ENCODE data around the gene CCDC91.
A peak's percentile ranks its signal among the peaks of the same experiment; 100 is the strongest.

Gene CCDC91

DNA sequence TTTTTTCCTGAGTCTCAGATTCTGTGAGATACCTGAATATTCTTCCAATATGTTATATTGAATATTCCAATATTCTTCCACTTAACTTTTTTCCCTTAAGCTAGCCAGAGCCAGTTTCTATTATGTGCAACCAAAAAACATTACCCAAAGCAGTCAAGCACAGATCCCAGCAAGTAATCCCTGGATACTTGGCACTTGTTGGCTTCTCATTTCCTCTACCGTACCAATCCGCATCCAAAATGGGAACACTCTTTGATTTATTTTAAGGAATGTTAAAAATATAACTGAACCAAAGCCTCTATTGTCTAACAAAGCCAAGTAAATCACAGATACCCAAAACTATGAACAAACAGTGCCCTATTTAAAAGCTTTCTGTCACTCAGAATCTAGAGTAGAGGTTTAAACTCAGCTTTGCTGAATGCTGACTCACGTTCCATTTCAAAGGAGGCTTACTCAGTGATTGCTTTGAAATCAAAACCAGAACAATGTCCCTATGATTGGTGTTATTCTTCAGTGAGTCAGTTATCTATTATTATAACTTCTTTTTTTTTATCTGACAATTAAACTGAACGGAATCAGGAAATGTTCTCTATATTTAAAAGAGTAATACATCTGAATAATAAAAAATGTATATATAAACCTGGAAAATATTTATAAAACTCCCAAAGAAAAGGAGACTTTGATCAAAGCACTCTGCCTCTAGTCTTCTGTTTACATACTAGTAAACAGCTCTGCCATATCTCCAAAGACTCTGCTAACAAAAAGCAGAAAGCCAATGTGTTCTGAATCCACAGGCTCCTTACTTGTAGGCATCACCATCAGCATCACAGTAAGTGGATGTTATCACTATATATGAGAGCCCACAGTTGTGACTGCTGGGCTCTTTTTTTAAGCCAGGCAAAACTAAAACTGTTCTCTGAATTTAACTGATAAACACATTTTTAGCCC lies 360.8 kb downstream of the CCDC91 start:
- DNase-seq = no peak

DNA sequence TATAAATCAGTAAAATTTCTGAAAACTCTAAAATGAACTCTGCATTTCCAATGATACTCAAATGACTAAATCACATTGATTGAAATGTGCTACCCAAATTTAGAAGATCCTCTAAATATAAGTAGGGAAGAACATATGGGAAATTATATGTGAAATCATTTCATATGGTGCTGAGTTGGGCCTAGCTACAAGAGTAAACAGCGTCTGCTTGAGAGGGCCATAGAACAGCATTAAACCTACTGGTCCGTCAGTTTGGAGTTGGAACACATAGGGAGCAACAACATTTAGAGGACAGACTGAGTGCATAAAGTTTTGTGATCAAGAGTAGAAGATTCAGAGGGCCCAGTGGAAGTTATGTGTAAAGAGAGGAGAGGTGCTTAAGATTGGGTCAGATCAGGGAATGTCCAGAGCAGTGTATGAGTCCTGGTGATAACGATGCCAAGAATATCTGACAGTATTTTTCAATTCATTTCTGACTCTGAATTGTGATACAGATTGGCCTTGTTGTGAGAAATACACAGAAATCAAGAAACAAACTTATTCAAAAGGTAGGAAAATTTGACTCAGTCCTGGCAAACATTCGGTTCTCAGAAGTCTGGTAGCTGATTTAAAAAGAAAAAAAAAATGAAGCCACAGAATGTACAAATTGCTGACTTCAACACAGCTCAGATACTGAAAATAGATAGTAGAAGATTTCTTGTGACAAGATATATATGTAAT lies 362.2 kb downstream of the CCDC91 start:
- no peak for DNase-seq

DNA sequence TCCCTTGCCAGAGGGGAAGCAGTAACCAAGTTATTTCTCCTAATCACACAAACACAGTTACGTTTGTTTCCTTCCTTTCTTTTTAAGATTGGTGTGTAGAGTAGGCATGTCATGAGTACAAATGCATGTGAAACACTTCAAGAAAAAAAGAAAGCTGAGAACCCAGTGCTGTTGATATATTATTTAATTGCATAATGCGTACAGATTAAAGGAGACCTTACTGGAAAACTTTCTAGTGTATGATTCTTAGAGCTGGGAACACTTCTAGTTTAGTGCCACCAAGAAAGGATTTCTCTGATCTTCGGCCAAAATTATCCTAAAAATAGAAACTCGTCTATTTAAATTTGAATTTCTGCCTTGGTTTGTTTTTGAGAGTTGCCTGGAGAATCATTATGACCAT lies 365.5 kb downstream of the CCDC91 start:
- no peak for DNase-seq

DNA sequence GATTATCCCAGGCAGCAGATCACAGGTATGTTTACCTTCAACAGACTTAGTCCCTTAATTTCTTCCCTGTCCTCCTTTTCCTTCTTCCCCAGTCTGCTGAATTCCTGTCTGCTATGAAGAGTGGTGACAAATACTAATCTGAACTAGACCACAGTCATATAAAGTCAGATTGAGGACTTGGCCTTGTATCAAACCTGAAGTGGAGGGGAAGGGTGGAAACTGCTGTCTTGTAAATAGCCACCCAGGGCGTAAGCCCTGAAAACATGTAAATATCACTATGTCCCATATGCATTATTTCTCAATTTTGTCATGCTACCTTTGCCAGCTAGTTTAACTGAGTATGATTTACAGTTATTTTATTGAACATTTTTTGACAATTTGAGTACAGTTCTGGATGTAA lies 368.0 kb downstream of the CCDC91 start:
- no peak for DNase-seq

DNA sequence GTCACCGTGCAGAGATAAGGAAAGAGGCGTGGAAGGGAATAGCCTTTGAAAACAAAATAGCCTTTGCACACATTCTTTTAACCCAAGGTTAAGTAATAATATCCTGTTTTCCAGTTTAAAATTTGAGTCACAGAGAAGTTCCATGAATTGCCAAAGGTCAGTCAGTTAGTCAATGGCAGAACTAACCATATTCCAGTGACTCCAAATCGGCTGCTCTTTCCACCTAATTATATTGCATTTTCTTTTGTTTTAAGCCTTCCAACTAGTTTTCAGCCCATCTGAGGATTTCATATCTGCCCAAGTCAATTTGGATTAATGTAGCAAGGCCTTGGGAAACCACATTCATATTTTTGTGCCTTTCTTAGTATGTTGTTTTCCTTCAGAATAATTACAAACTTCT lies 373.0 kb downstream of the CCDC91 start:
- no peak for DNase-seq

DNA sequence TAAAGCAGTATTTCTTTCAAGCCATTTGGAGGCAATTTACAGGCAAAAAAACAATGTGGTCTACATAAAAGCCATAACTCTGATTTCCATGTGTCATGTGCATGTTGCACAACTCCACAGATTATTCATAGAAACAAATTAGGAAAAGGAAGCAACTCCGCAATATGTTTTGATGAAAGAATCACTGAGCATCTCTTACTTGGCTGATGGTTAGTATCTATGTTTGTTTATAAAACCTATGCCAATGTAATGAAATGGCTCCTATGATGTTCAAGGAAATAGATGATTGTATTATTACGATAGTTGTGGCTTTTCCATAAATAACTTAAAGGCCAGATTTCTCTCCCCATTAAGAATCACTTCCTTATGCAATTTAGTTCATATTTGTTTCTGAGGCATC lies 373.7 kb downstream of the CCDC91 start:
- peak; percentile 42 for DNase-seq

DNA sequence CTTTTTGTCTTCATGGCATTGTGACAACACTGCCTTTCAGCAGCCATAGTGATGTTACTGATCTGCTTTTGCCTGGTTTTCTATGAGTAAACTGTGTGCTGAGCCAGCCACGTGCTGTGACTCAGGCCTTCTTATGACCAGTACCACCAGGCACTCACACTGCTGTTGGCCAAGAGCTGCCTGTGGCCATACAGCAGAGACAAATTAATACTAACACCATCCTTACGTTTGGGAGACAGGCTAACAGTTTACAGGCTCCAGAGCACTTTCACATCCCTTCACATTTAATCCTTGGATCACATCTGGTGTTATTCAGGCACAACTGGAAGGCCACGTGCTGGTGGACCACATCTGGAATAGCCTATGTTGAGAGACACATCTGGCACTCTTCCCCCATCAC lies 377.9 kb downstream of the CCDC91 start:
- DNase-seq = no peak

DNA sequence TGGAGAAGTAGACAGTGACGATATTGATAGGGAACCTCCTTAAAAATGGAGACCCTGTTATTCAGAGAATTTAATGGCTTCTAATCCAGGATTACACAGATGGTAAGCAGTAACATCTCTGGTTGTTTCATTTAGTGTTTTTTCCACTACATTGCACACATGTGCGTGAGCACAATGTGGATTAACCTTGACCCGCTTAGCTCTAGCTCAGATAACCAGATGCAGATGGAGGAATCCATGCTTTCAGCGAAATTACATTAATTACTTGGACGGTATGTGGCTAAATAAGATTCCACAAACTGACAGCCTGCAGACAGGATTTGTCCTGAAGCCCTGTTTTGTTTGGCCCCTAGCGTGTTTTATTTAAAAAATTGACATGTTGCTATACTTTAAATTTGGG lies 378.4 kb downstream of the CCDC91 start:
- DNase-seq = no peak

DNA sequence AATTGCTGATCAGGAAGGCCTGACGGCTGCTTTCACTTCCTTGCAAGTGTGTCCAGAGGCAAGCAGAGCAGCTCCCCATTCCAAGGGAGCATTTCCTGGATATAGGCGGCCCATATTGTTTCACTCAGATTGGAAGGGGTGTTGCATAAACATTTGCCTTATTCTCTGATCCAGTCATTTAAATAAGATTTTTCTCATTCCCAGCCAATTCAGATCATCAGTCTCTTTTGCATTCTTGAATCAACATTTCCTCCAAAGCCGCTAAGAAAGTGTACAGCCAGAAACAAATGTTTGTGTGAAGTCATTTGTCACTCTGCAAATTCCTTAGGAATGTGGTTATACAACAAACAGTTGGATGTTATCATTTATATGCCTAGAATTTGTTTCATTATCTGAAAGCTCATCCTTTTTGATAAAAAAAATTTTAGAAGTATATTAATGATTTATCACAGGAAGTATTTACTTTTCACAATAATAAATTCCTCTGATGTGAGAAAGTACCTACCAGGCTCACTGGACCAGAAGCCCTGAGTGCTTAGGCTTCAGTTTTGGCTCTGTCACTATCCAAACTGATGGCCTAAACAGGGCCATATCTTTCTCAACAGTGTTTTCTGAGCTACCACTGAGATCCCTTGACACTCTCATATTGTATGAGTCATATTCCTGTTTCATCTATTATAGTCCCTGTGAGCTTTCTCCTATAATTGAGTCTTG lies 379.6 kb downstream of the CCDC91 start:
- peak; percentile 2 for DNase-seq

DNA sequence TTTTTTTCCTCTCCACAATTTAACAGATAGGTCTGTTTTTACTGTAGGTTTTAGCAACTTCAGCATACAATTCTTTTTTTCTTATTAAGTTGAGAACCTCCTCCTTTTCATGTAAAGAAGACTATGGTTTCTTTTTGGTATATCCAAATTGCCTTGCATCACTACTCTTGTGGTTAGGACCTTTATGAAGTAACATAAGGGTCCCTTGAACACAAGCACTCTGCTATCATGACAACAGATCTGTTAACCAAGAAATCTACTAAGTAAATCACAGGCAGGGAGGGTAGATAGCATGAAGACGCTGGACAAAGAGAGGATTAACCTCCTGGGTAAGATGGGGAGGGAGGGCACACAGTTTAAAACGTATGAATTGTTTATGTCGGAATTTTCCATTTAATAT lies 380.6 kb downstream of the CCDC91 start:
- DNase-seq = no peak

DNA sequence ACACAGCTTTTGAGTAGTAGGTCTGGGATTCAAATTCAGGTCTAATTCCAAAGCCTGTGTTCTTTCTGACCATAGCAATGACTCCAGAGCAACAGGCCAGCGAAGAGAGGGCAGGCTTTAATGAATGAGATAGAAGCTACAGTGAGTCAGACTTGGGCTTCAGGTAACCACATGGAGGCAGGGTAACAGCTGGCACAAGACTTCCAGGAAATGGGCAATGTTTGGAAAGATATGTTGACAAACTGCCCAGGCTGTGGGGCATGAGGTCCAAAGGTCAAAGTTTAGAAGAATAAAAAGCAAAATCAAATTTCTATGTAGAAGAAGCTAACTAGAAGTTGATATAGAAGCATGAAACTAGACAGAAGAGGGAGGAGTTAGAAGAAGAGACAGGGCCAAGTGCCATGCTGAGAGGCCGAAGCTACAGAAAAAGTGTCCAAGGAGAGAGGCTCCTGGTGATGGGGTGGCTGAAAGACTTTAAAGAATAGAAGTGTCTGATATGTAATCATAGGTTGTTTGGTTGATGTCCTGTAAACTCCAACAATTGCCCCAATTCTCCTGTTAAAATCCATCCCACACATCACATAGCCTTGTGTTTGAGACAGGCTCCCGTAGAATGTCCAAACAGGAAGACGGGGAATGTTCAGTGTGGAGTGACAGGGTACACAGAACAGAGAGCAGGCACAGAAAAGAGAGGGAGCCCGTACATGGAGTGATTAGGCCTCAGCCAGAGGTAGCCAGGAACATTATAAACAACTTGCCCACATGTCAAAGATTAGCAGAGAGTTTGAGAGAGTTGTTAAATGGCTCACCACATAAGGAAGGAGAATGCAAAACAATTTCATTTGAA lies 384.7 kb downstream of the CCDC91 start:
- no peak for DNase-seq

DNA sequence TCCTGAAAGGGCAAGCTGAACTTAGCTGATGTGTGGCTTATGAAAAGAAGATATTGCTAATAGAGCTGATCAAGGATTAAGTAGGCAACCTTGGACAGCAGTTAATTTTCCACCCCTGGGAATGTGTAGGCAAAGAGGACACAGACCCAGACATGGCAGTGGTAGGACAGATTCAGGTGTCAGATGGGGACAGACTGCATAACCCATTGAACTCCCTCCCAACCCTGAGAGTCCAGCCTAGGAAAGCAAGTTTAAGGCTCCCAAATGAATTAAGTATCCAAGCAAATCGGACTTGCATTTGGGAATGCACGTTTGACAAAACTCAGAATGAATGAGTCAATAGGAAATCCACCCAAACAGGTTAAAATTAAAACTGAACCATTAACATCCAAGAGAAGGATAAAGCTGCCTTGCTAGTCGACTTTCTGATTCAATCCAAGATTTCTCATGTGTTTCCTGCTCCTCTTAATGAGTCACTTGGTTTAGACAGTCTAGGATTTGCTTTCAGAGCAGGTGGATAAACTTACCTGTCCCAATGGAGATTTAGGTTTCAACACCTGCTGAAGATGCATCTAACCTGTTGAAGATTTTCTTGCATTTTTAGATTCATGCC lies 385.4 kb downstream of the CCDC91 start:
- no peak for DNase-seq

DNA sequence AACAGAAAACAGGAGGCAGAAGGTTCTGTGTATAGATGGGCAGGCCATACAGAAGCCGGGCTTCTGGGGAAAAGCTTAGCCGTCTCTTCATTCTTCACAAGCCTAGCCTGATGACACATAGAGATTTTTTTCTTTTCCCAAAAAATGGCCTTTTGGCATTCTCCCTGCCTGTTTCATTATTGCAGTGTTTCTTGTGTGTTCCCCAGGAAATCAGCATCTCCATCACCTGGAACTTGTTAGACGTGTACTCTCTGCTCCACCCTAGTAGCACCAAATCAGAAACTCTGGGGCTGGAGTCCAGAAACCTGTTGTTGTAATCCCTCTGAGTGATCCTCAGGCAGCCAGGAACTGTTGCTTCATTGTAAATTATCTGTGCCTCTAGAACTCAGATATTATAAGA lies 388.1 kb downstream of the CCDC91 start:
- no peak for DNase-seq

DNA sequence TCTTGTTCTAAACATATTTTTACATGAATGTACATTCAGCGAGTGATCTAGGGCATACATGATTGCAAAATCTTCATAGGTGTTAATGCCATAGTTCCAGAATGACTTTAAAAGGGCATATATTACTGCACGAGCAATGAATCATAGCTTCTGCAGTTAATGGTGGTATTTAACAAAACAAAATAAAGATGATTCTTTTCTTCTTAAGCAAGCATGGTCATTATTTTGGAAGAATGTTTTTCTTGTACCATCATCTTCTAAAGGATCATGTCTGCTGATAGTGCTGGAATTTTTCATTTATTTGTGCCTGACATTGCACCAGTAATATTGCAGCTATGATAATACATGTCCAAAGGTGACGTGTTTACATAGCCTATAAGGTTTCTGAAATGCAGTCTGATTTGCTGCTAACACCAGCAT lies 388.6 kb downstream of the CCDC91 start:
- DNase-seq = no peak

DNA sequence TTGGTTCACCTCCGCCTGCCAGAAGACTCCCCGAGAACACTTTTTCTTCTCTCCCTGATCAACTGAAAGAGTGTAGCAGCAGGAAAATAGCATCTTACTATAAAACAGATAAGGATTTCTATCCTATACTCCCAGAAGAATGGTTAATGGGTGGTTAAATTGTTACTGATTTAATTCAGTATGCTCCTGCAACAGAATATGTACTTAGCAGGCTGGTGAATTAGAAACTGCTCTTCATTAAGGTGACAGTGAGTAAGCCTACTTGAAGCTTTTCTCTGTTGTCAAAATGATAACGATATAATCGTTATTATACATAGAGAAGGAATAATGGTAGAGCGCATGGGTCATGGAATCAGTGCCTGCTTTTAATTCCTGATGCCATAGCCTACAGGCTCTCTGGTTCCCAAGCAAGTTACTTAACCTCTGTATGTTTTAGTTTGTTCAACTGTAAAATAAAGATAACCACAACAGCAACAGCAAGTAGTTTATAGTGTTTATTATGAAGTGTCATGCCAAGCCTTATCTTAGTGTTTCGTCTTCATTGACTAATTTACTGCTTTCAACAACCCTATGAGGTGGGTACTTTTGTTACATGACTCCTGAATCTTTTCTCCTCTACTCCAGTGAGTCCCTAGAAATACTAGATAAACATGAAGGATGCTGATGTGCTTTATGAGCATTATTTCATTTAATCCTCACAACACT lies 392.6 kb downstream of the CCDC91 start:
- no peak for DNase-seq

DNA sequence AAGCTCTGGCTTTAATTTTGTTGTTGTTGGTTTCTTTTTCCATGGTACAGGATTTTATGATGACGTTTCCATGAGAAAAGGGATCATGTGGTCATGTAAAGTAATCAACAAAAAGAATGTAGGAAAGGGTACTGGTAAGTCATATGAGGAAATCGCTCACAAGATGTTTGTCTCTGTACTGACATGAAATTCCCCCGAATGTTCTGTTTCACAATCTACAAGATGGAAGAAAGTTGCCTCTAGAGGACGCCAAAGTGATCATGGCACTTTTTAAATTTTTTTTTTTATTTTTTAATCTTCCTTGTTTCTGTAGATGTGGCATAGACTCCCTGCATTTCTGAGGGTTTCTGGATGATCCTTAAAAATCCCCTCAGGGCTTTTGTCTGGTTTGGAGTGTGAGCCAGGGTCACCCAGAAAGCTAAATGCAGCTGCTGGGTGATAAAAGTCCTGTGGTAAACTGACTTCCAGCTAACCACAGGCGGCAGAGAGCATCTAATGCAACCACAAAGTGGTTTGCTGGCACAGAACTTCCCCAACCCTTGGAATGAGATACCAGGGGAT lies 393.5 kb downstream of the CCDC91 start:
- peak; percentile 73 for DNase-seq

DNA sequence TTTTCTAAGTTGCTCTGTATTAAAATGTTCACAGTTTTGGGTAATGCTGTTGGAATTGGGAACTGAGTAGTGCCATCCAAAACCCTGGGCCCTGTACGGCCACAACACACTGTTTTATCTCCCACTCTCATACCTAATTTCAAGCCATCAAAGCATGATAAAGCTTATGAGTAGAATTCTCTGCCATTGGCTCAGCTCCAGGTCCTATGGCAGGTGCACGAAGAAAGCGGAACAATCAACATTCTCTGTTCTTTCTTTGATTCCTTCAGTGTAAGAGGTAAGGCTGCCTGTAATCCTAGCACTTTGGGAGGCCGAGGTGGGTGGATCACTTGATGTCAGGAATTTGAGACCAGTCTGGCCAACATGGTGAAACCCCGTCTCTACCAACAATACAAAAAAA lies 394.9 kb downstream of the CCDC91 start:
- no peak for DNase-seq

DNA sequence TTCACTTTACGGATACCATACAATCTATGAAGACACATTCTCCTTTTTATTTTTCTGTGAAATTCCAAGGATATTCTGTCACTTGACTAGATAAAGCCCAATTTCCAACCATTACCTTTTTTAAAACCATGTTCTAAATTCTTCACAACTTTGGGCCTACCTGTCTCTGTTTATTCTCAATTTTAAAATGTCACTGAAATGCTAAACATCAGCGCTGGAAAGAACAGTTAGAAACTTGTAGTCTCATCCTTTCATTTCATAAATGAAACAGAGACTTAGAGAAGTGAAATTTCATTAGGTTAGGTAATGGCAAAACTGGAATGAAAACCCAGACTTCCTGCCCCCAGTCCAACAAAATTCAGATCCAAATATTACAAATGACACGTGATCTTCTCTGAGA lies 396.2 kb downstream of the CCDC91 start:
- DNase-seq = peak; percentile 49

DNA sequence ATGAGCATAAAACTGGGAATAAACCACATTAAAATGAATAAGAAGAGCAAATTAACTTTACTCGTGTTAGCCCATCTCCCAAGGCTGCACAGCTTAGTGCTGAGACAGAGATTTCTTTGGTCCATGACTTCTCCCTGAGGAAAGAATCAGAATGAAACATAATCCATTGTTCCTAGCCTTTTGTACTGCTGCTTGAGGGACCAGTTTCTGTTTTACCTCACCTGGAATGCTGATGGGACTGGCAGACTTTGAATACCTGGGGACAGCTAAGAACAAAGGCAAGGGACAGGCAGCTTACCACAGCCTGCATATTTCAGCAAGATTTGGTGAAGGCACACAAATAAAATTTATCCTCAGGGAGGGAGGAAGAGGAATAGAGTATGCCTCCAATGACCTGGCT lies 401.6 kb downstream of the CCDC91 start:
- no peak for DNase-seq
